Measurements from ENCODE around the gene TCF7L1. TPM values are rescaled to one million over a fixed set of nuclear protein-coding genes. Genes with fewer than 3 reads are reported as not detected.
"Not testable (repeated sequence)": the region's sequence is repeated elsewhere in the genome, so short reads cannot be mapped to it uniquely, and the experiment has no call there.

Gene TCF7L1
- total RNA-seq, 2 experiments from 2014 or later = not detected

DNA sequence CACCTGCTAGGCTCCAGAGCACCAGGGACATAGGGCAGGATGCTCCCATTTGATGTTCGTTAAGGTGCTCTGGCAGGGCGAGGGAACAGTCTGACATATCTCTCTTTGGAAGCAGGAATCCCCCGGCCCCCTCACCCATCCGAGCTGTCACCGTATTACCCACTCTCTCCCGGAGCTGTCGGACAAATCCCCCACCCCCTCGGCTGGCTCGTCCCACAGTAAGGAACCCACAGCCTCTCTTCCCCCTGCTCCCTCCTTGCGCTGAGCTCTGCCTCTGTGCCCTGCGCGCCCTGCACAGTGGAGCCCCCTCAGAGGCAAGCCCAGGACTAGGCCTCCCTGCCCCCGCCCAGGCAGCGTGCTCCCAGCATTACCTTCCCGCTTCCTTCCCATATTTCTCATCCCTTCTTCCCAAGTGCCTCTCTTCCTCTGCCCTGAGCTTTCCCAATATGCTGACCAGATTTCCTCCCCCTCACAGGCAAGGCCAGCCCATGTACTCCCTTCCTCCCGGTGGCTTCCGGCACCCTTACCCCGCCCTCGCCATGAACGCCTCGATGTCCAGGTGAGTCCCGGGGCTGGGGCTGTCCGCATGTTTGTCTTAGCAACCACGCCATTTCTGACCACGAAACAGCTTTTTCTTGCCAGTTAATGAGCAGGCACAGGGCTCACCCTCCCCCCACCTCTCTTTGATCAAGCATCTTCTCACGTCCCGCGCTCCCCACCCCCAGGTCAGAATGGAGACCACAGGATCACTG is 170.8 kb downstream of the TCF7L1 start:
- H3K4me3 Mint-ChIP-seq = no peak overlapping the region
- peaks cover 3% of the 10 kb centered on the region for H3K36me3 Mint-ChIP-seq

DNA sequence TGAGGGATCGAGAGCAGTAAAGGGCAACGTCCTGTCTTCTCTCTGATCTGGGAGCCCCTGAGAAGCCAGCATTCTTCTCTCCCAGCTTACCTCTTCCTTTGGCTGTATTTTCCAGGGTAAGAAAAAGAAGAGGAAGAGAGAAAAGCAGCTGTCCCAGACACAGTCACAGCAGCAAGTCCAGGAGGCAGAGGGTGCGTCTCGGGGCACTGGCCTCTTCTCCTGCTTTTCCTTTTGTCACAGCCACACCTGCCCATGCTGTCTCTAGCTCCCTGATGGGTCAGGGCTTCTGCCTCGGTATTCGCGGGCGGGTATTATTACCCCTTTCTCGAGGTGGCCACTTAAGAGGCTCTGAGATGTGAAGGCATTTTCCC is 174.3 kb downstream of the TCF7L1 start:
- H3K36me3 Mint-ChIP-seq = peaks cover 4% of the 10 kb centered on the region
- H3K27ac Mint-ChIP-seq = peak overlapping the region; percentile 78
- no peaks in the 10 kb centered on the region for H3K9me3 Mint-ChIP-seq
- H3K4me3 Mint-ChIP-seq = peak overlapping the region; percentile 19
- DNase-seq = no peak
- ATAC-seq (ENCODE audit: low read depth) = no peak
- POLR2A ChIA-PET = interaction anchor here (0.9 to 1.2 kb wide), 2 partner anchors 12 to 18 kb away, joined by 3 to 4 read pairs; no protein-coding TSS in a partner anchor
- H3K4me1 Mint-ChIP-seq = peaks cover 21% of the 10 kb centered on the region
- H3K27me3 Mint-ChIP-seq = peaks cover 11% of the 10 kb centered on the region

More for the DNA sequence above, 170.8 kb downstream of the TCF7L1 start:
- H3K27me3 Mint-ChIP-seq = peaks cover 11% of the 10 kb centered on the region
- DNase-seq (no peak), ATAC-seq (ENCODE audit: low read depth) (no peak)
- H3K9me3 Mint-ChIP-seq = no peaks in the 10 kb centered on the region
- peak overlapping the region; percentile 13 for H3K27ac Mint-ChIP-seq
- POLR2A ChIA-PET = interaction anchor here (1.2 kb wide), 1 partner anchor 23 kb away, joined by 3 read pairs; no protein-coding TSS in a partner anchor
- H3K4me1 Mint-ChIP-seq = peaks cover 6% of the 10 kb centered on the region

DNA sequence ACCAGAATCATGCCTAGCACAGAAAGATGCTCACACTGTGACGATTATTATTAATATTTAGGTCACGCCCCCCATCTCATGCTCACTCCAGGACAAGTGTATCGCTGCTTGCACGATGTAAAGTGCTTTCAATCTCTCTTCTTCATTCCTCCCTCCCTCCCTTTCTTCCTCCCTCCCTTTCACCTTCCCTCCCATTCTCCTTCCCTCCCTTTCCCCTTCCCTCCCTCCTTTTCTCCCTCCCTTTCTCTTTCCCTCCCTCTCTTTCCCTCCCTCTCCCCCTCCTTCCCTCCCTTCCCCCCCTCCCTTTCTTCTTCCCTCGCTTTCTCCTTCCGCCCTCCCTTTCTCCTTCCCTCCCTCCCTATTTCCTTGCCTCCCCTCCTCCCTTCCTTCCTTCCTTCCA is 175.0 kb downstream of the TCF7L1 start:
- Mint-ChIP-seq H3K4me1 (peaks cover 21% of the 10 kb centered on the region), H3K36me3 (peaks cover 4% of the 10 kb centered on the region), H3K4me3 (no peak overlapping the region), H3K9me3 (no peaks in the 10 kb centered on the region), H3K27me3 (peaks cover 8% of the 10 kb centered on the region), H3K27ac (peak overlapping the region; percentile 47)
- ATAC-seq (ENCODE audit: low read depth) (no peak), DNase-seq (no peak)
- POLR2A ChIA-PET = interaction anchor here (1.2 to 2.9 kb wide), 3 partner anchors 14 to 46 kb away, joined by 4 to 13 read pairs (median 8); partner anchors contain the start of genes ELMOD3 and RETSAT

DNA sequence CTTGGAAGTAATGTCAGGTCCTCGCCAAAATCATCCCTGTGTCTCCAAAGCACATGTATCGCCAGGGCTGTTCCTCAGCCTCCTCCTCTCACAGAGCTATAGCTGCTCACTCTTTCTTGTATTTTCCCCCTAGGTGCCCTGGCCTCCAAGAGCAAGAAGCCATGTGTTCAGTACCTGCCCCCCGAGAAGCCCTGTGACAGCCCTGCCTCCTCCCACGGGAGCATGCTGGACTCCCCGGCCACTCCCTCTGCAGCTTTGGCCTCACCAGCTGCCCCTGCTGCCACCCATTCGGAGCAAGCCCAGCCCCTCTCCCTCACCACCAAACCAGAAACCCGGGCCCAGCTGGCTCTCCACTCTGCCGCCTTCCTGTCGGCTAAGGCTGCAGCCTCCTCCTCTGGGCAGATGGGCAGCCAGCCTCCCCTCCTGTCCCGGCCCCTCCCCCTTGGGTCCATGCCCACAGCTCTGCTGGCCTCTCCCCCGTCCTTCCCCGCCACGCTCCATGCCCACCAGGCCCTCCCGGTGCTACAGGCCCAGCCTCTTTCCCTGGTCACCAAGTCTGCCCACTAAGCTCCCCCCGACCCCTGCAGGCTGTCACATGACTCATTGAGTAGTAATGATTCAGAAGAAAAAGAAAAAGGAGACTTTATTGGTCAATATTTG is 175.8 kb downstream of the TCF7L1 start:
- POLR2A ChIA-PET = interaction anchor here (1.0 to 2.9 kb wide), 8 partner anchors 10 to 339 kb away, joined by 3 to 27 read pairs (median 6); partner anchors contain the start of genes ELMOD3, MAT2A, RETSAT and TGOLN2
- H3K27me3 Mint-ChIP-seq = peaks cover 5% of the 10 kb centered on the region
- peaks cover 4% of the 10 kb centered on the region for H3K36me3 Mint-ChIP-seq
- no peaks in the 10 kb centered on the region for H3K9me3 Mint-ChIP-seq
- peaks cover 21% of the 10 kb centered on the region for H3K4me1 Mint-ChIP-seq
- peak overlapping the region; percentile 59 for H3K27ac Mint-ChIP-seq
- DNase-seq (no peak), ATAC-seq (ENCODE audit: low read depth) (no peak)
- H3K4me3 Mint-ChIP-seq = peak overlapping the region; percentile 75

DNA sequence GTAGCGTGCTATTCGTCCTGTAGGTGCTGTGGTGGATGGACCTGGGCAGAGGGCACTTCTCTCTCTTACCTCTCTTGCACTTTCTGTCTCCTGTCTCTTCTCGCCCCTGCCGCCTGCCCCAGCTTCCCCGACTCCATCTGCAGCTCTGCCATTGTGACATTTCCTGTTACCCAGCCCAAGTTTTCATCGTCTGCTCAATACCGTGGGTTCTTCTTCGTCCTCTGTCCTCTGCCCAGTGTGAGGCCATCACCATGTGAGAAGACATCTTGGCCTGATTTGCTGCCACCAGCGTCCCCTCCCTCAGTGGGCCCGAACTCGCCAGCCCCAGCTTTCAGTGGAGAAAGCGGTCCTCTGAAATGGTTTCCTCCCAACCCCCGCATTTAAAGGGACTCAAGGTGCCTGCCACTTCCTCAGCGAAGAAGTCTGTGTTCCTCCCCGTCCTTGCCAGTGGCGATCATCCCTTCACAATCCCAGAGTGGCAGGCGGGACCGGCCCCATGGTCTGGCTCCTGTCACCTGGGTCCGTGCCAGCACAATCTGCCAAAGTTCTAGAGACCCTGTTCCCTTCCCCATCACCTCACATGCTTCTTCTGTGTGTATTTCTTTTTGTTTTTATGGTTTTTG is 176.6 kb downstream of the TCF7L1 start:
- H3K4me3 Mint-ChIP-seq = peak overlapping the region; percentile 75
- POLR2A ChIA-PET = interaction anchor here (1.0 to 2.9 kb wide), 8 partner anchors 10 to 340 kb away, joined by 3 to 27 read pairs (median 6); partner anchors contain the start of genes ELMOD3, MAT2A, RETSAT and TGOLN2
- DNase-seq (peak; percentile 48), ATAC-seq (ENCODE audit: low read depth) (peak; percentile 51)
- H3K36me3 Mint-ChIP-seq = peaks cover 7% of the 10 kb centered on the region
- peak overlapping the region; percentile 59 for H3K27ac Mint-ChIP-seq
- H3K4me1 Mint-ChIP-seq = peaks cover 24% of the 10 kb centered on the region
- H3K27me3 Mint-ChIP-seq = no peaks in the 10 kb centered on the region
- H3K9me3 Mint-ChIP-seq = no peaks in the 10 kb centered on the region

DNA sequence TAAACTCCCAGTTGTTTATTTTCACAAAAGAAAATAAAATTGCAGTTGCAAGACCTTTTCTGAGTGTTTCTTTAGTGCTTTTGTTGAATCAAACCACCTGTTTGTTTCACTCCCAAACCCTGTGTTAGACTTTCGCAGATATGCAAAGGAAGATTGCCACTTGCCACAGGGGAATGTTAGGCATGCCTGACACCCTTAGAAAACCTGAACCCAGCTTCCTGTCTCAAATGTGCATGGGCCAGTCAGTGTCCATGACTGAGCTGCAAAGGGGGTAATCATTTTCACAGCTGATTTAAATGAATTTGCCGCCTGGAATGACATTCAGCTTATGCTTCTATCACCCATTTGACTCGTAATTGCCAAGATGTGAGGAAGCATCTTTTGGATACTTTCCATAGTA is 177.1 kb downstream of the TCF7L1 start:
- Mint-ChIP-seq H3K9me3 (no peaks in the 10 kb centered on the region), H3K4me1 (peaks cover 24% of the 10 kb centered on the region), H3K4me3 (peak overlapping the region; percentile 75), H3K27ac (peak overlapping the region; percentile 59), H3K27me3 (no peaks in the 10 kb centered on the region), H3K36me3 (peaks cover 7% of the 10 kb centered on the region)
- no peak for DNase-seq
- POLR2A ChIA-PET = interaction anchor here (0.6 to 2.9 kb wide), 7 partner anchors 9 to 339 kb away, joined by 3 to 16 read pairs (median 5); partner anchors contain the start of genes ELMOD3, RETSAT and TGOLN2
- ATAC-seq (ENCODE audit: low read depth) = no peak

DNA sequence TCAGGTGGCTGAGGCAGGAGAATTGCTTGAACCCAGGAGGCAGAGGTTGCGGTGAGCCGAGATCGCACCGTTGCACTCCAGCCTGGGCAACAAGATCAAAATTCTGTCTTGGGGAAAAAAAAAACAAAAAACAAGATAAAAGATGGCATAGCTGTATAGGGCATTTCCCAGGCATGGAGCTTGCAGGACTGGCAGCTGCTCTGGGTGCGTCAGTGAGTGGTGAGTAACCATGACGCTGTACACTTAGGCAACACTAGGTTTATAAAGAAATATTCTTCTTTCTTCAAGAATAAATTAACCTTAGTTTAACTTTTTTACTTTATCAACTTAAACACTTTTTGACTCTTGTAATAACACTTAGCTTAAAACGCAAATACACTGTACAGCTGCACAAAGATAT is 179.2 kb downstream of the TCF7L1 start:
- no peaks in the 10 kb centered on the region for H3K9me3 Mint-ChIP-seq
- ATAC-seq (ENCODE audit: low read depth) (no peak), DNase-seq (no peak)
- peaks cover 17% of the 10 kb centered on the region for H3K36me3 Mint-ChIP-seq
- H3K27me3 Mint-ChIP-seq = no peaks in the 10 kb centered on the region
- H3K4me1 Mint-ChIP-seq = peaks cover 28% of the 10 kb centered on the region
- no peak overlapping the region for H3K27ac Mint-ChIP-seq
- H3K4me3 Mint-ChIP-seq = no peak overlapping the region
- POLR2A ChIA-PET = interaction anchor here (0.6 to 3.4 kb wide), 3 partner anchors 12 to 23 kb away, joined by 3 to 35 read pairs (median 3); partner anchors contain the start of gene TGOLN2

DNA sequence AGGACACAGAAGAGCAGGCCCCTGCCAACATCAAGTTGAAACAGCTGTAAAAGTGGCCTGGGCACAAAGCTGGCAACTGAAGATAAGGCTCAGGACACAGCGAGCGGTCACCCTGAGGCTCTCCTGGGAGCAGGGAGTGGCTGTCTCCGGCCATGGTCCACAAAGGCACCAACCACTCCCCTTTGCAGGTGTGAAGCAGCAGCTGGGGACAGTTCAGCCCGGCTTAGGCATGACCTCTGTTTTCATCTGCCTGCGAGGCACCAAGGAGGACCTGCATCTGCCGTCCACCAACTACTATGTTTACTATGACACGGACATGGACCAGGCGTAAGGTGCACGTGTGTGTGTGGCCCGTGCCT is 181.7 kb downstream of the TCF7L1 start:
- H3K4me3 Mint-ChIP-seq = no peak overlapping the region
- peaks cover 29% of the 10 kb centered on the region for H3K4me1 Mint-ChIP-seq
- H3K27me3 Mint-ChIP-seq = no peaks in the 10 kb centered on the region
- H3K9me3 Mint-ChIP-seq = no peaks in the 10 kb centered on the region
- H3K27ac Mint-ChIP-seq = no peak overlapping the region
- POLR2A ChIA-PET = interaction anchor here (1.0 to 3.4 kb wide), 3 partner anchors 11 to 39 kb away, joined by 3 to 35 read pairs (median 3); partner anchors contain the start of genes RETSAT and TGOLN2
- peaks cover 24% of the 10 kb centered on the region for H3K36me3 Mint-ChIP-seq
- no peak for DNase-seq
- ATAC-seq (ENCODE audit: low read depth) = no peak

DNA sequence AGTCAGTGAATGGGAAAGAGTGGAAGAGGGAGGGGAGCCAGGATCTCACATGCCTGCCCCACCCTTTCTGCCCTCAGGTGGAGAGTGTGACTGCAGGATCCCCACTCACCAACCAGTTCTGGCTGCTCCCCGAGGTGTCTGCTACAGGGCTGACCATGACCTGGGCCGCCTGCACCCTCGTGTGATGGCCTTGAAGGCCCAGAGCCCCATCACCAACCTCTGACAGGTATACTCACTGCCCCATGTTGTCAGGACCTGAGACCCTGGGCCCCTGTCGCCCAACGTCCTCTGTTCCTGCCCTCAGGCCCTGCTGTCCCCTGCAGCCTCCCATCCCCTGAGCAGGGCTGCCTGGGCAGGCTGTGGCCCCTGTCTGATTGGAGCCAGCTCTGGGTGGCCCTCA is 182.7 kb downstream of the TCF7L1 start:
- H3K27ac Mint-ChIP-seq, POLR2A ChIA-PET: not testable (repeated sequence)
- H3K36me3 Mint-ChIP-seq = peaks cover 33% of the 10 kb centered on the region

DNA sequence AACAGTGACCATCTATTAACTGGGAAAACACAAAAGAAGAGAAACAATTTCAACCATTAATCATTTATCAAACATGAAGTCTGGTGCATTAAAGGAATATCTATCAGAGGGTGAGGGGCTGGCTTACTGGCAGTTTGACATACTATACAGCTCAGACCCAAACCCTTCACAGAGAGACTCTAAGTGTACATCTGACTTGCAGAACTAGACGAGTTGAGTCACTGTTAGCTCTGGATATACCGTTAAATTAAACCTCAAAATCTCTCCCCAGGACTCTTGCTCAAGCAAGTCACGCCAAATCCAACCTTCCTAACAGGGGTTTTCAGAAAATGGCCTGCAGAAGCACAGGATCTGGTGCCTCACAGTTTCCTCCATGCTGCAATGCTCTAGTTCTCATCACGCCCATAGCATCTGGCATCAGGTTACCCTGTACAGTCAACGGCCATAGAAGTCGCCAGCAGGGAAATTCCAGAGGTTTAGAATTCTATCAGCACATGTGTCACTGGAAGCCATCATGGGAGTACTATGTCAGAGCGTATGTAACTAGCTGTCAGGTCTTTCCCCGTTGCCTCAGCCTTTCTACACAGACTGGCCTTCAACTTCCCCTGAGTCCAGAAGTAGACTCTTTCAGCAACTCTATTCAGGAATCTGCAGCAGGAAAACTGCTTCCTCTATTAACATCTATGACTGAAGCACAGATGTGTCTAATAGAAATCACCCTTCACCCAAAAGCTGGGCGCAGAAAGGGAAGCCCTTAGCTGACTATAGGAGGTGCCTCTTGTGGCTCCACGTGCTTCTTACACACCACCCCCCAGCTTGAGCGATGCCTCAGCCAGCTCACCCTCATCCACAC is 185.3 kb downstream of the TCF7L1 start:
- peak; percentile 53 for ATAC-seq (ENCODE audit: low read depth)
- H3K4me1 Mint-ChIP-seq = peaks cover 49% of the 10 kb centered on the region
- H3K27ac Mint-ChIP-seq = peak overlapping the region; percentile 17
- no peaks in the 10 kb centered on the region for H3K9me3 Mint-ChIP-seq
- POLR2A ChIA-PET = interaction anchor here (0.6 to 3.1 kb wide), 12 partner anchors 9 to 502 kb away, joined by 3 to 23 read pairs (median 5); partner anchors contain the start of genes MAT2A, SH2D6, TGOLN2 and TMEM150A
- no peak for DNase-seq
- peaks cover 55% of the 10 kb centered on the region for H3K36me3 Mint-ChIP-seq
- H3K4me3 Mint-ChIP-seq = peak overlapping the region; percentile 30
- no peaks in the 10 kb centered on the region for H3K27me3 Mint-ChIP-seq

More for the DNA sequence above, 182.7 kb downstream of the TCF7L1 start:
- H3K4me1 Mint-ChIP-seq = peaks cover 30% of the 10 kb centered on the region
- not testable (repeated sequence) for H3K27me3 Mint-ChIP-seq; ATAC-seq (ENCODE audit: low read depth); H3K4me3 Mint-ChIP-seq; DNase-seq; H3K9me3 Mint-ChIP-seq

DNA sequence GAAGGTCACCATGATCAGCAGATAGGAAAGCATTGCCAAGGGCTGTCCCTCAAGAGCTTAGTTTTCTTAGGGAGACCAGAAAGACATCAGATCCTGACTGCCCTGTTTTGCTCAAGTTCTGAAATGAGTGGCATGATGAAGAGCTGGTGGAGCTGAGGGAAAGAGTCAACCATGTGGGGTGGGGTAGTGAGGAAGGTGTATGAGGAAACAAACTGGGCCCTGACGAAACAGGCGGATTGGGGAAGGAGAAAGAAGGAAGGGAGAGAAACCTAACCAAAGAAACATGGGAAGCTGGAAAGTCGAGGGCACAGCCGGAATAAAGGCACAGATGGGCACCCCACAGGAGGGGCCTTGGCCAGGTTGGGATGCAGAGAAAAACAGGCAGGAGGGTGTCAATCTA is 186.6 kb downstream of the TCF7L1 start:
- Mint-ChIP-seq H3K27me3 (no peaks in the 10 kb centered on the region), H3K36me3 (peaks cover 65% of the 10 kb centered on the region), H3K9me3 (no peaks in the 10 kb centered on the region), H3K4me3 (peak overlapping the region; percentile 51), H3K27ac (peak overlapping the region; percentile 28), H3K4me1 (peaks cover 57% of the 10 kb centered on the region)
- ATAC-seq (ENCODE audit: low read depth) = no peak
- POLR2A ChIA-PET = interaction anchor here (0.6 to 3.1 kb wide), 7 partner anchors 8 to 242 kb away, joined by 3 to 23 read pairs (median 3); partner anchors contain the start of genes RETSAT and TGOLN2
- no peak for DNase-seq

DNA sequence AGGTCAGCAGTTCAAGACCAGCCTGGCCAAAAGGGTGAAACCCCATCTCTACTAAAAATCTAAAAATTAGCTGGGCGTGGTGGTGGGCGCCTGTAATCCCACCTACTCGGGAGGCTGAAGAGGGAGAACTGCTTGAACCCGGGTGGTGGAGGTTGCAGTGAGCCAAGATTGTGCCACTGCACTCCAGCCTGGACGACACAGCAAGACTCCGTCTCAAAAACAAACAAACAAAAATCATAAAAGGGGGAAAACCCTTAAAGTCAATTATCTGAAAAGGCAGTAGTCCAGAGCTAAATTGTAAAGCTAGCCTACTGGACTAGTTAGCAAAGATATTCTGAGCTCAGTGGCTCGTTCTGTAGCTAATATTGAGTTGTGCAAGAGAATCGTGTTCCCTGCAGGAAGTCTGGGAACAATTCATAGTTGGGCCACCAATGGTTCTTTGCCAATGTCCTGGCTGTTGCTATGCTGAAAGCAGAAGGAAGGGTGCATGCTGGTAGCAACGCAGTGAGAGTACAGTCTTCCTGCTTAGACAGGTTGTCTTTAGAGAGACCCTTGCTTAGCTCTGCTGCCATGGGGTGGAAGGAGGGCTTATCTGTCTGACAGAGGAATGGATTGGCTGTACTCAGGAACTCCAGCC is 190.3 kb downstream of the TCF7L1 start:
- peak overlapping the region; percentile 71 for H3K27ac Mint-ChIP-seq
- ATAC-seq (ENCODE audit: low read depth) (no peak), DNase-seq (no peak)
- no peaks in the 10 kb centered on the region for H3K9me3 Mint-ChIP-seq
- POLR2A ChIA-PET = interaction anchor here (0.7 to 4.9 kb wide), 7 partner anchors 9 to 871 kb away, joined by 3 to 35 read pairs (median 4); partner anchors contain the start of genes ELMOD3 and RETSAT
- H3K4me3 Mint-ChIP-seq = peak overlapping the region; percentile 99
- peaks cover 55% of the 10 kb centered on the region for H3K4me1 Mint-ChIP-seq
- peaks cover 79% of the 10 kb centered on the region for H3K36me3 Mint-ChIP-seq
- H3K27me3 Mint-ChIP-seq = no peaks in the 10 kb centered on the region
